HFF-Myc (cell line): ENCODE data around the gene PCBP1.
"Not testable (repeated sequence)": the region's sequence is repeated elsewhere in the genome, so short reads cannot be mapped to it uniquely, and the experiment has no call there.

Experiments used
- DNase-seq: peaks from one replicate; pipeline ENCODE4 v3.0.0-alpha.2; 2011; ENCODE audit warnings: low read depth; ENCODE audit errors: extremely low read depth
- H3K4me3 ChIP-seq: replicated peaks from 2 replicates; pipeline ENCODE4 v1.5.1; 2011; ENCODE audit warnings: low read depth, mild to moderate bottlenecking, control low read depth, low read length
- TF ChIP-seq, protein P1 (sequence below): IDR thresholded peaks from 2 replicates; pipeline ENCODE4 v1.5.1; 2012; ENCODE audit warnings: mild to moderate bottlenecking, low read depth, low read length, control low read depth; ENCODE audit errors: missing control alignments

PCBP1 gene

DNA sequence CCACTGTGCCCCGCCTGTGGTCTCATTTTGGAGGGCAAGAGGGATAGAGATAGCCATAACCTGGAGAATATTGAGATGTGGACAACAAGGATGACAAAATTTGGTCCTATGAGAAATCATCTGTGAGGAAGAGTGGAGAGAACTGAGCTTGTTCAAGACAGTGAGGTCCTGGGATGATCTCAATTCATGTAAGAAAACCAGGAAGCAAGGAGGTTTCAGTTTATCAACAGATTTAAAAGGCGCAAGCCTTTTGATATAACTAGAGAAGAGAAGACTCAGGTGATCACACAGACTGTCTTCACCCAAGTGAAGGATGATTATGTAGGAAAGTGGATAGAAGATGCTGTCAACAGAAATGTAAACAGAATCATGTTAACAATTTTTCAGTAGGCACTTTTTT, 39.1 kb downstream of the PCBP1 start:
- DNase-seq, result no peak
- TF ChIP-seq, protein P1, sequence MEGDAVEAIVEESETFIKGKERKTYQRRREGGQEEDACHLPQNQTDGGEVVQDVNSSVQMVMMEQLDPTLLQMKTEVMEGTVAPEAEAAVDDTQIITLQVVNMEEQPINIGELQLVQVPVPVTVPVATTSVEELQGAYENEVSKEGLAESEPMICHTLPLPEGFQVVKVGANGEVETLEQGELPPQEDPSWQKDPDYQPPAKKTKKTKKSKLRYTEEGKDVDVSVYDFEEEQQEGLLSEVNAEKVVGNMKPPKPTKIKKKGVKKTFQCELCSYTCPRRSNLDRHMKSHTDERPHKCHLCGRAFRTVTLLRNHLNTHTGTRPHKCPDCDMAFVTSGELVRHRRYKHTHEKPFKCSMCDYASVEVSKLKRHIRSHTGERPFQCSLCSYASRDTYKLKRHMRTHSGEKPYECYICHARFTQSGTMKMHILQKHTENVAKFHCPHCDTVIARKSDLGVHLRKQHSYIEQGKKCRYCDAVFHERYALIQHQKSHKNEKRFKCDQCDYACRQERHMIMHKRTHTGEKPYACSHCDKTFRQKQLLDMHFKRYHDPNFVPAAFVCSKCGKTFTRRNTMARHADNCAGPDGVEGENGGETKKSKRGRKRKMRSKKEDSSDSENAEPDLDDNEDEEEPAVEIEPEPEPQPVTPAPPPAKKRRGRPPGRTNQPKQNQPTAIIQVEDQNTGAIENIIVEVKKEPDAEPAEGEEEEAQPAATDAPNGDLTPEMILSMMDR, result no peak
- no peak overlapping the region for H3K4me3 ChIP-seq

DNA sequence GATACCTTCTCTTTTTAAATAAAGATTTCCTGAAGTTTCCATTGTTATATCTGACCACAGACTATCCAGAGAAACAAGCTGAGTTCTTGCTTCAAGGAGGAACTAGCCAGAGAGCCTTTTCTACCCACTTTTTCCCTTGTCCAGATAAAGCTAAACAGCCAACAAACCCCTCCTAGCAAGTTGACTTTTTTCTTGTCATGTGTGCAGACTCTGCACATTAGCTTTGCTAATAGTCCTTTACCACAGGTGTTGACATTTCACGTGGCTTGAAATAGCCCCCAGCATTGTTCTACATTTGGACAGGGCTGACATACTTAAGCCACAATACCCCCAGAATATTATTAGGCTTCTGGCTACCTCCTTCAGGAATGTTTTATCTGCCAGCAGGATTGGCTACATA, 40.7 kb downstream of the PCBP1 start:
- no peak for DNase-seq
- H3K4me3 ChIP-seq, result no peak overlapping the region
- TF ChIP-seq, protein P1, result no peak

DNA sequence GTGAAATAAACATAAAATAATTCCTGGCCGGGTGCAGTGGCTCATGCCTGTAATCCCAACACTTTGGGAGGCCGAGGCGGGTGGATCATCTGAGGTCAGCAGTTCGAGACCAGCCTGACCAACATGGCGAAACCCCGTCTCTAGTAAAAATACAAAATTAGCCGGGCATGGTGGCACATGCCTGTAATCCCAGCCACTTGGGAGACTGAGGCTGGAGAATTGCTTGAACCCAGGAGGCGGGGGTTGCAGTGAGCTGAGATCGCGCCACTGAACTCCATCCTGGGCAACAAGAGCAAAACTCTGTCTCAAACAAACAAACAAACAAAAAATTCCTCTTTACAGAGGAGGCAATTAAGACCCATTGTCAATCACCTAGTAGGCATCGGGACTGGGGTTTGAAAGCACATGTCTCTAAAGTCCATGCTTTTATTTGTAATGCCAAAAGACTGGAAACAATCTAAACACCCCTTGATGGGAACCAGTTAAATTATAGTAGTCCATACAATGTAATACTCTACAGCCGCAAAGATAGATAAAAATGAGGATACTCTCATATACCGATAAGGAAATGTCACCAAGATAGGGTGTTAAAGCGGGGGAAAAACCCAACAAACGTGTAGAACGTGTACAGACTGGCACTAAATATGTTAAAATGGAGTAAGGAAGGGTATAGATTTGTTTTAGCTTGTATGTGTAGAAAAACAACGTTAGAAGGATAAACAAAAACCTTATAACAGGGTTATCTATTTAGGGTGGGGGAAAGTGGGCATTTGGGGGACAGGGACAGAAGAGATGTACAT, 44.3 kb downstream of the PCBP1 start:
- H3K4me3 ChIP-seq, DNase-seq: not testable (repeated sequence)

DNA sequence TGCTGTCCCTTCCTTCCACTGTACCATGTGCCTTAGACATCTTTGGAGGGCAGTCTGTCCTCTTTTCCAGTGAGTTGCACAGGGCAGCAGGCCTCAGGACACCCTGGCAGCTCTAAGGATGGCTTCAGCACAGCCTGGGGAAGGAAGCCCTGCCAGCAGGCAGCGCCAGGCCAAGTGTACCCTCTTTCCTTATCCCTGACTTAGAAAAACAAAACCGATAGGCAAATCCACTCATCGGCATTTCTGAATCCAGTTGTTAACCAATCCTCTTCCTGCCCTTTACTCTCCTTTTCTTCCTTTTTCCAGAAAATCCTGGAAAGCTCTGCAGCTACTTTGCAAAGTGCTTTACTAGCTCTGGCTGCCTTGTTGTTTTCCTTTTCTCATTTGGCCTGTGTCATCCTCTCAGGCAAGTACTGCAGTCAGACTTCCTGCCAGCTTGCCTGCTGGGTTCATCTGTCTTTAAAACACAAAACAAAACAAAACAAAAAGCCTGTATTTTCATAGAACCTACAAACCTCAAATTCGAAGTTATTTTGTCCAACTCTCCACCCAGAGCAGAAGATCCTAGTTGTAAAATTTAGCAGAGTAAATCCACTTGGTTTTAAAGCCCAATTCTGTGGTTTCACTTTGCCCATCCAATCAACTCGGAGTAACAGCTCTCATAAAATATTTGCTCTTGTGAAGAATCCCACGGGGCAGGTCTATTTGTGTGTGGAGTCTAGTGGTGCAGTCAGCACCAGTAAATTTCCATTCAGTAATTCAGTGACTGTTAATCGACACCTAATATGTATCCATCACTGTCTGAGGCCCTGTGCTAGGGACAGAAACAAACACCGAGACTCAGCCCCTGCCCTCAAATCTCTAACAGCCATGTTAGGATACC, 45.2 kb downstream of the PCBP1 start:
- TF ChIP-seq, protein P1, result no peak
- peak overlapping the region; percentile 38 for H3K4me3 ChIP-seq
- no peak for DNase-seq

DNA sequence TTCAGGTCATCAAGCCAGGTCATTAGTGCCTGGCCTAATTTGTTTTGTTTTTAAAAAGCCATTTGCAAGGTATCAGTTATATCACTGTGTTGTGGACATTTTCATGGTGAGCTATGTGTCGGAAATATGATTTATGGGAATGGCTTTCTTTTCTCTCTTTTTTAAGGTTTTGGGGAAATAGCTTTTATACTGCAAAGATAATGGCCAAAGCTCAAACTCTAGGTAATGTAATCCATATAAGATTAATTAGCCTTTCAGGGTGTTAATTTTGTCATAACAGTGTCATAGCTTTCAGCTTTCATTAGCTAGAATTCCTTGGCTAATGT, 45.8 kb downstream of the PCBP1 start:
- TF ChIP-seq, protein P1, result no peak
- DNase-seq, result no peak
- H3K4me3 ChIP-seq, result peak overlapping the region; percentile 38; the same call in 1 of the 2 replicates

DNA sequence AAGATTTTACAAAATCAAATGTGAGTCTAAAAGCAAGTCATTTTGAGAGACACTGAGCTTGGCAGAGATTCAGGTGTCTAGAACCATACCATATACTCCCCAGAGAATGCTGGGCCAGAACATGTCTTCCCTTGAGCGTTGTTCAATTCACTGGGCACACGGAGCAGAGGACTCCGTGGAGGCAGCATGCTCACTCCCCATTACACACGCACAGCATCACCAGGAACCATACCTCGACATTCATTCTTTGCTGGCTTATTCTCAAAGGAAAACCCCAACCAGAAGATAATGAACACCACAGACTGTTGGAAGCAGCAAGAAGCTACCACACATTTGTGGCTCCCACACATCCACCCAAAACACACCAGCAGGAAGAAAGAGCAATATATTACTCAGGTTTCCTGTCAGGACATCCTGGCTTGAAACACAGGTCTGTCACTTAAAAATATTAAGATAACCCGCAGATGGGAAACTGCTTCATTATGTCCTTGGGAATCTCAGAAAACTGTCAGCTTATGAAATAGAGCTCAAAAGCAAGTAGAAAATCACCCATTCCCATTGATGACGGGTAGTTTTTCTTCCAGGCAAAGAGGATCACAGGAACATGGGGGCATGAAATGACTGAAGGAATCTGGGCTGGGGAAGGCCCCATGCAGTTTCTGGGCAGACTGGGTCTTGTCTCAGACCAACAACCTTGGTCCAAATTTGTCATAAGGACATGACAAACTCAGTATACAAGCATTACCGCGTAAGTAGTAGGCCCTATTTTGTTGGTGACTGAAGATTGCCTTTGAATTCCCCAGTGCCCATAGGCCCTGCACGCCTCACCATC, 46.4 kb downstream of the PCBP1 start:
- TF ChIP-seq, protein P1, result no peak
- no peak overlapping the region for H3K4me3 ChIP-seq
- no peak for DNase-seq

DNA sequence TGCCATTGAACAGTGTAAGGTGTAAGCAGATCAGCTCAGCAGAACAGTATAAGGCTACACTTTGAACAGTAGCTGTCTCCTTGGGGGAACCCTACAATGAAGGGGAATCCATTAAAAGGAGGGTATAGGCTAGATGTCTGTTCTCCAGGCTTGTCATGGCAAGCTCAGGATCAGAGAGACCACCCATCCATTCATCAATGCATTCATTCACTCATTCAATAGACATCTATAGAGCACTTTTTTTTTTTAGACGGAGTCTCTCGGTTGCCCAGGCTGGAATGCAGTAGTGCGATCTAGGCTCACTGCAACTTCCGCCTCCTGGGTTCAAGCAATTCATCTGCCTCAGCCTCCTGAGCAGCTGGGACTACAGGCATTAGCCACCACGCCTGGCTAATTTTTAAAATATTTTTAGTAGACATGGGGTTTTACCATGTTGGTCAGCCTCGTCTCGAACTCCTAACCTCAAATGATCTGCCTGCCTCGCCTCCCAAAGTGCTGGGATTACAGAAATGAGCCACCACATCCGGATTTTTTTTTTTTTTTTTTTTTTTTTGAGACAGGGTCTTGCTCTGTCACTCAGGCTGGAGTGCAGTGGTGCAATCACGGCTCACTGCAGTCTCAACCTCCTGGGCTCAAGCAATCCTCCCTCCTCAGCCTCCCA, 47.2 kb downstream of the PCBP1 start:
- DNase-seq, H3K4me3 ChIP-seq: not testable (repeated sequence)
